GM18505 (cell line): Measurements from ENCODE around the gene SMG6.

ENCODE experiments used
- ATAC-seq: cut with Tn5 transposase; IDR thresholded peaks from one replicate; pipeline ENCODE4 v1.9.1; 2021; ENCODE audit not compliant: unreplicated experiment
- POLR2A ChIP-seq: IDR thresholded peaks from 4 replicates; pipeline ENCODE4 v1.6.1; 2011; ENCODE audit warnings: borderline replicate concordance; ENCODE audit not compliant: insufficient read depth, insufficient read length; ENCODE audit errors: extremely low read depth

The SMG6 gene

DNA sequence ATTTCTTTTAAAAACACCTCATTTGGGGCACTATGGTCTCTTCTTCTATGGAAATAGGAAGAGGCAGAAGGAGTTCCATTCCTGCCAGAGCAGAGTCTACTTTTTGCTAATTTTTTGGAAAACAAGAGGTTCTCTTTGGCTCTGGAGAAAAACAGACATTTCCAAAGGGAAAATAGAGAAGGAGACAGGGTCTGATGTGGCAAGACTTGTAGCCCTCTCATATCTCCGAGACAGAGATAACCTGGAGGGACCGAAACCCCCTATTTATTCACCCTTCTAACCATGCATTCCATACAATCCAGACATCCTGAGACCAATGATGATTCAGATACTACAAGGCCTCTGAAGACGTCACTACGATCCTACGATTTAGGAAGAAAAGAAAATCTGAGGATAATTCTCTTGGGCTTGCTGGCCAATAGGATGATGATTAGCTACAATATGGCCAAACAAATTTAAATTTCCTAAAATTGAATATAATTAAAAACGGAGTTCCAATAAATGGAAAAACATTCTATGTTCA lies 178.5 kb downstream of the SMG6 start:
- ATAC-seq: no peak
- no peak for TF ChIP-seq POLR2A

- no peak for TF ChIP-seq POLR2A
- ATAC-seq: no peak
Measured at GRCh38 chr17:2124391-2124790, 179.2 kb downstream of the SMG6 start.

DNA sequence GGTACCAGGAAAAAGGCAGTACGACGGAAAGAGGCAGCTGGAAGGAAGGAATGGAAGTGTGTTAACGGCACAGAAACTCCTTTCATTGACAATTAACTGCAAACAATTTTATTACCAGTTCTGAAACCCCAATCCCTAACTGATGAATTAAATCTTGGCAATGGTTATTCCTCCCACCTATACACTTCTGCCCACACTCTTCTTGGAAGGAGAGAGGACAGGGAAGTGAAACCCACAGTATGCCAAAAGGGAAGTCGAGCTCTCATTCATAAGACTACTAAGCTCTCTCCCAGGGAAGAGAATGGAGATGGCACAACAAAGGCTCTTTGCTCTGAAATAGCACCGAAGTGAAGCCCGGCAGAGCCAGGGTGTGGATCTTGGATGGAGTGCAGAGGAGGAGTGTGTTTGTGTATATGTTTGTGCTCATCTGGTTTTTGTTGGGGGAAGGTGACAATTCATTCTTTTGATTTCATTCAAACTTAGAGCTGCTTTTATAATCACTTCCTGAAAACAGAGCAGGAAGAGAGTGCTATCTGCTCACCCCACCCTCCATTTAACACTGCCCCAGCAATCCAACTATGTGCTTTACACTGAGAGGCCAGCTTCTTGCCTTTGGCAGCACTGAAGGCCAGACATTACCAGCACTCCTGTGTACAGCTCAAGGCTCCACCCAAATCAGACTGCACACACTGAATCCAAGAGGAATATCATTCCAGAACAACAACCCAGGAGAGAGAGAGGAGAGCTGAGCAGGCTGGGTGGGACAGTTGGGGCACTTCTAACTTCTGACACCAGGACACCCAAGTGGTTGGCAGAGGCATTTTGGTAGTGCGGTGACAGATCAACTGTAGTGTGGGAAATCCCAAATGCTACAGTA lies 180.0 kb downstream of the SMG6 start:
- no peak for ATAC-seq
- TF ChIP-seq POLR2A: no peak

DNA sequence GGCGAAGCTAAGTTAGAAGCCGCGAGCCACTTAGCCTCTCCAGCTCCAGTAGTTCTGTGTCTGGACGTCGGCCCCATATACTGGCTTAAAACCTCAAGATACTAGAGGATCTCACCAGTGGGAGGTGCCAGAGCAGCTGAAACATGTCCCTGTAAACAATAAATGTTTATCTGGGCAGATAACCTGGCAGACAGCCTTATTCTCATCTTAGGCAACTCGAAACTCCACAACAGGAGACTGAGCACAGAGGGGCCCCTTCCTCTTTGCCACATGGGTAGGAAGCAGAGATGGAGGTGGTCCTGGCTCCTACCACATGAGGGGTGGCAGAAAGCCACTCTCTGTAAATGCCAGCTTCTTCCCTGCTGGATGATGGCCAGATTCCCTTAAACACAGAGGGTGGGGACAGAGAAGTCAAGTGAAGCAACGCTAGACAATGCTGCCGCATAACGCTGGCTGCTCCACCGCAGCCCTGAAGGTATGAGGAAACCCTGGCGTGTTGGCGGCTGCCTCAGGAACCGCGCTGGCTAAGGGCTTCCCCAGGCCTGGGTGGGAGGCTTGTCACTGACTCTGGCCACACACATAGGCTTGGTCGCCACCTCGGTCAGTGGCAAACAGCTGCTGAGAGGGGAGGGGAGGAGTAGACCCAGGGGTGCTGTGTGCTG lies 180.8 kb downstream of the SMG6 start:
- no peak for TF ChIP-seq POLR2A
- no peak for ATAC-seq

DNA sequence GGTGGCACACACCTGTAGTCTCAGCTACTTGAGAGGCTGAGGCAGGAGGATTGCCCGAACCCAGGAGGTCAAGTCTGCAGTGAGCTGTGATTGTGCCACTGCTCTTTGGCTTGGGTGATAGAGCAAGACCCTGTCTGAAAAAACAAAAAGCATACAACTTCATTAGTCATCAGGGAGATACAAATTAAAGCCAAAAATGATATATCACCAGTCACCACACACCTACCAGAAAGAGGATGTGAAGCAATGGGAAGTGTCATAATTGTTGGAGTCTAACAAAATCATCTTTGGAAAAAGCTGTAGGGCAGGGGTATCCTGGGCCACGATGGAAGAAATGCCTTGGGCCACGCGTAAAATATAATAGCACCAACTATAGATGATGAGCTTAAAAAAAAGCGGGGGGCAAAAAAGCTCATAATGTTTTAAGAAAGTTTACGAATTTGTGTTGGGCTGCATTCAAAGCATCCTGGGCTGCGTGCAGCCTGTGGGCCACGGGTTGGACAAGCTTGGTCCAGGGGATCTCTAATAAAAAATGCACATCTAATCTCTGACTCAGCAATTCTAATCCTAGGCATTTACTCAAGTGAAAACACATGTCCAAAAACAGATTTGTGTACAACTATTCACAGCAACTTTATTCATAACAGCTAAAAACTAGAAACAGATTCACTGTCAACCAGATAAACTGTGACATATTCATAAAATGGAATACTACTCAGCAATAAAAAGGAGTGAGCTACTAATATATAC lies 182.8 kb downstream of the SMG6 start:
- no peak for ATAC-seq
- no peak for TF ChIP-seq POLR2A

DNA sequence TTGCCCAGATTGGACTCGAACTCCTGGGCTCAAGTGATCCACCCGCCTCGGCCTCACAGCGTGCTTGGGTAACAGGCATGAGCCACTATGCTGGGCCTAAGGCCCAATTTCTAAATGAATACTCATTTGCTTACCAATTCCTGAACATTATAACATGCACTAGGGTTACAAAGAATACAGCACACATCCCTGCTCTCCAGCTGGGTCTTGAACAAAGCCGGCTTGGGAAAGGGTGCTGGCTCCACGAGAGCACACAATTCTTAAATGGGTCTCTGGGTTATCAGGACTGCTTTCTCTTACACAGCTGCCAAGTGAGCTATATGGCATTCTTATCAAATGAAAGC lies 190.3 kb downstream of the SMG6 start:
- TF ChIP-seq POLR2A: no peak
- ATAC-seq: no peak

GRCh38 chr17:2111691-2112090 lies 191.9 kb downstream of the SMG6 start:
- TF ChIP-seq POLR2A: no peak
- ATAC-seq: no peak

DNA sequence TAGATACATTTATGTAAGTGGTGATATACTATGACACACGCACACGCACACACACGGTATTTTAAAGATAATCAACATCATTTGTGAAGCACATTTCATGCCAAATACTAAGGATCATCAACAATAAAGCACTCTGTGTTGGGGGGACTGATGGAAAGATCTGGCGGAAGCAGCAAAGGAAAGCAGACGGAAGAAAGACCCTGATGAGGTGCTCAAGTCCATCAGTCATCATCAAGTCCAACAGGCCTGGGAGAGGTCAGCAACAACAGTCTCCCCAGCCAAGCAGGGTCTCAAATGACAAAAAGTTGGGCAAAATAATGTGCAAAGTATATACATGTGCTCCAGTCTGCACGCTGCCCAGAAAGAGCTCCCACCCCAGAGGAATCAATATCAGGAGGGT lies 193.1 kb downstream of the SMG6 start:
- ATAC-seq: no peak
- no peak for TF ChIP-seq POLR2A

DNA sequence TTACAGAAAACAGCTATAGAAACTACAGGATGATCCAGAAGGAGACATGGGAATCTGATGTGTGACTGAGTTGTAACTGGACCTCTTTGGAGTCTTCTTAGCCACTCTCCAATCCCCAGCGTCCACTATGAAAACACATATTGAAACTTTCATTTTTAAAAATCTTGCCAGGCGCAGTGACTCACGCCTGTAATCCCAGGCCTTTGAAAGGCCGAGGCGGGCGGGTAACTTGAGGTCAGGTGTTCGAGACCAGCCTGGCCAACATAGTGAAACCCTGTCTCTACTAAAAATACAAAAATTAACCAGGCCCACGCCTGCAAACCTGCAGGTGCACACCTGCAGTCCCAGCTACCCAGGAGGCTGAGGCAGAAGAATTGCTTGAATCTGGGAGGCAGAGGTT lies 195.4 kb downstream of the SMG6 start:
- no peak for ATAC-seq
- TF ChIP-seq POLR2A: no peak

DNA sequence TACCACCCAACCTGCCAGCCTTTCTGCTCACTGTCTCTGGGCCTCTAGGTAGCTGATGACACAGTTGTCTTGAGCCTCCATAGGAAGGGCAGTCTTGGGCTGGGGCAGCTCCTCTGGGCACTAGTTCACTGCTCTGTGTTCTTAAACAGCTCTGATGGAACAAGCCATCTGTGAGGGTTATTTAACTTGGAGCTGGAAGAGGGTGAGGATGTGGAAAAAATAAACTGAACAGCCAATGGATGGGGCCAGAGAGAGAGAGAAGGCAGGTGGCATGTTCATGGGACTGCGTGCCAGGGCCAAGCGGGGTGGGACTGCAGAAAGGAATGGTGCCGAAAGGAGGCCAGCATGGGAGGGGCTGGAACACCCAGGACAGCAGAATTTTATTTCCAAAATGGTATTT lies 196.1 kb downstream of the SMG6 start:
- no peak for TF ChIP-seq POLR2A
- no peak for ATAC-seq

DNA sequence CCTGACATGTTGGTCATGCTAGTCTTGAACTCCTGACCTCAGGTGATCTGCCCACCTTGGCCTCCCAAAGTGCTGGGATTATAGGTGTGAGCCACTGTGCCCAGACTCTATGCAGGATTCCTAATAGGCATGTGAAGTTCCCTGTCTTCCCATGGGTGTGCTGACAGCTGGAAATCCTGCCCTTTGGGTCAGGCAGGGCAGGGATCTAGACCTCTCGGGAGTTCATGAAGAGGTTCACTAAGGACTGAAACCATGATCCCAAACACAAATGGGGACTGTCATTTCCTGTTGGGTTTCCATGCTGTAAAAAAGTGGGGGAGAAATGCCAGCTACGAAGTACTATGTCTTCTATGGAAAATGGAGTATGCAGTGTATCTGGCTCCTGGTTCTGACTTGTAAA lies 196.5 kb downstream of the SMG6 start:
- ATAC-seq: no peak
- no peak for TF ChIP-seq POLR2A

DNA sequence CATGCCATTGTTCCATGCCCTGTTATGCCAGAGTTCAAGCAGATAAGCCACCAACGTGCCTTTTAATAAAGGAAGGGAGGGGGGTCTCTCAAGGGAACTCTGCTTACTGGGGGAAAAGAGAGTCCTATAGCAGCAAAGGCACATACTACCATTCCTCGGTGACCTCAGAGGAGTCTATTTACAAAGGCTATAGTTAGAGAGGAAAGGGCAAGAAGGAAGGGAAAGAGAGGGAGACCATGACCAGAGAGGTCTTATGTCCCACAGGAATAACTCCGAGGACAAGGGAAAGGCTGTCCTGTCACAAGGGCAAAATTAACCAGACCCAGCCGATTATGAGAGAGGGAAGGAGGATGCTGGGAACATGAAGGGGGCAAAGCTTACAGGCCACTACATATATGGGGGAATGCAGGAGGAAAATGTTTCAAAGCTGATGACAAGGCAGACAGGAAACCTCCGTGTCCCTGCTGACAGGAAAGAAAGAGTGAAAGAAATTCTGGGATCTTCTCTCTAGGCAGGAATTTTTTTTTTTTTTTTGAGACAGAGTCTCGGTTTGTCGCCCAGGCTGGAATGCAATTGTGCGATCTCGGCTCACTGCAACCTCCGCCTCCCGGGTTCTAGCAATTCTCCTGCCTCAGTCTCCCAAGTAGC lies 197.2 kb downstream of the SMG6 start:
- no peak for ATAC-seq
- no peak for TF ChIP-seq POLR2A

DNA sequence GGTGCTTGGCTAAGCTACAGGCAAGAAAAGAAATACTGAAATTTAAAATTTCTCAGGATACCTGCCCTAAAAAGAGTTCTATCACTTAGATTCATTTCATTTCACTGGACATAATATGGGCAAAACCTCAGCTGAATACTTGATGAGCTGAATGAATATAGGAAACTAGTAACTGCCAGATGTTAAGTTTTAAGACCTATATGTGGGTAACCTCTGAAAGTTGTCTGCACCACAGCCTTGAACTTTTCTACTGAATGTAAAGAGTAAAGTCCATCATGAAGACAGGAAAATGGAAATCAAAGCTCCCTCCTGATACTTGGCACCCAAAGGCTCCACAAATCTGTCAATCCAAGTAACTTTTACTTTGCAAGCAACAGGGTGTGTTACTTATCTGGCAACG lies 197.9 kb downstream of the SMG6 start:
- no peak for ATAC-seq
- TF ChIP-seq POLR2A: no peak
